Testis (tissue), 2 donors: Measurements from ENCODE around the gene COL11A1.

ENCODE experiments used
- CTCF ChIP-seq, 3 experiments: fragments of 450-650 bp in 2 of 3; fragments of 200-600 bp in 1 of 3; sonication (generic) in 1 of 3; IDR thresholded peaks; one replicate each; pipeline ENCODE4 v1.5.1; 2016 to 2019; ENCODE audit warnings: antibody characterized with exemption in 3 of 3, mild to moderate bottlenecking in 2 of 3, moderate library complexity in 1 of 3
- POLR2A ChIP-seq: fragments of 450-650 bp; IDR thresholded peaks from one replicate; pipeline ENCODE4 v1.6.1; 2017; ENCODE audit warnings: antibody characterized with exemption, mild to moderate bottlenecking, moderate library complexity

GRCh38 chr1:103145449-103145848 is 37.1 kb upstream of the COL11A1 start:
- TF ChIP-seq POLR2A (no peak), CTCF (IDR thresholded peaks at IDR 0.05) (no peak)
